Measurements from ENCODE around the gene HOXA5. TPM values are rescaled to one million over a fixed set of nuclear protein-coding genes. Genes with fewer than 3 reads are reported as not detected.

Gene HOXA5
- total RNA-seq, 1 donor from 2014 or later = 0.59 TPM

DNA sequence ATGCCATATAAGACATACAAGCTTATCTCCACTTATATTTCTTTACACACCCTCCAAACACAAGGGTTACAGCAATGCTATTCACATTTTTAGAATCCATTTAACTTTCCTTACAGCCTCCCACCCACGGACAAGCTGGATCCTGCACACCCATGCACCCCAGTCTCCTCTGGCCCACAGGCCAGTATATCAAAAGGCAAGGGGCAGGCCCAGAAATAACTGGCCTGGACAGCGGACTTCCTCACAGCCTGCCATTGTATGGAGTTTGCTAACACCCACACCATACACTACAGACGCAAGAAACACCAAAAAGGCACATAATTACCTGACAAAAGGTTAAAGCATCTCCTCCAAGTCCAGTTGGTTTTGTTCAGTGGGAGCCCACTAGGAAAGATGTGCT is 24.9 kb downstream of the HOXA5 start:
- peaks cover 29% of the 10 kb centered on the region for H3K4me1 Mint-ChIP-seq (ENCODE audit: unreplicated experiment)
- DNase-seq (ENCODE audit: low spot score) = no peak
- no peaks in the 10 kb centered on the region for H3K9me3 Mint-ChIP-seq (ENCODE audit: unreplicated experiment)
- H3K27ac Mint-ChIP-seq (ENCODE audit: unreplicated experiment) = no peak overlapping the region
- peaks cover 41% of the 10 kb centered on the region for H3K27me3 Mint-ChIP-seq (ENCODE audit: unreplicated experiment)
- no peak overlapping the region for H3K4me3 Mint-ChIP-seq (ENCODE audit: unreplicated experiment)
- H3K36me3 Mint-ChIP-seq (ENCODE audit: low read depth, unreplicated experiment) = no peaks in the 10 kb centered on the region
- TF ChIP-seq CTCF (IDR thresholded peaks at IDR 0.05; ENCODE audit: unreplicated experiment) = no peak

GRCh38 chr7:27117887-27118491 is 25.5 kb downstream of the HOXA5 start:
- H3K4me3 Mint-ChIP-seq (ENCODE audit: unreplicated experiment) = peak overlapping the region; percentile 39
- no peaks in the 10 kb centered on the region for H3K36me3 Mint-ChIP-seq (ENCODE audit: low read depth, unreplicated experiment)
- H3K4me1 Mint-ChIP-seq (ENCODE audit: unreplicated experiment) = peaks cover 27% of the 10 kb centered on the region
- DNase-seq (ENCODE audit: low spot score) = no peak
- no peak overlapping the region for H3K27ac Mint-ChIP-seq (ENCODE audit: unreplicated experiment)
- H3K27me3 Mint-ChIP-seq (ENCODE audit: unreplicated experiment) = peaks cover 44% of the 10 kb centered on the region
- H3K9me3 Mint-ChIP-seq (ENCODE audit: unreplicated experiment) = no peaks in the 10 kb centered on the region
- no peak for TF ChIP-seq CTCF (IDR thresholded peaks at IDR 0.05; ENCODE audit: unreplicated experiment)

DNA sequence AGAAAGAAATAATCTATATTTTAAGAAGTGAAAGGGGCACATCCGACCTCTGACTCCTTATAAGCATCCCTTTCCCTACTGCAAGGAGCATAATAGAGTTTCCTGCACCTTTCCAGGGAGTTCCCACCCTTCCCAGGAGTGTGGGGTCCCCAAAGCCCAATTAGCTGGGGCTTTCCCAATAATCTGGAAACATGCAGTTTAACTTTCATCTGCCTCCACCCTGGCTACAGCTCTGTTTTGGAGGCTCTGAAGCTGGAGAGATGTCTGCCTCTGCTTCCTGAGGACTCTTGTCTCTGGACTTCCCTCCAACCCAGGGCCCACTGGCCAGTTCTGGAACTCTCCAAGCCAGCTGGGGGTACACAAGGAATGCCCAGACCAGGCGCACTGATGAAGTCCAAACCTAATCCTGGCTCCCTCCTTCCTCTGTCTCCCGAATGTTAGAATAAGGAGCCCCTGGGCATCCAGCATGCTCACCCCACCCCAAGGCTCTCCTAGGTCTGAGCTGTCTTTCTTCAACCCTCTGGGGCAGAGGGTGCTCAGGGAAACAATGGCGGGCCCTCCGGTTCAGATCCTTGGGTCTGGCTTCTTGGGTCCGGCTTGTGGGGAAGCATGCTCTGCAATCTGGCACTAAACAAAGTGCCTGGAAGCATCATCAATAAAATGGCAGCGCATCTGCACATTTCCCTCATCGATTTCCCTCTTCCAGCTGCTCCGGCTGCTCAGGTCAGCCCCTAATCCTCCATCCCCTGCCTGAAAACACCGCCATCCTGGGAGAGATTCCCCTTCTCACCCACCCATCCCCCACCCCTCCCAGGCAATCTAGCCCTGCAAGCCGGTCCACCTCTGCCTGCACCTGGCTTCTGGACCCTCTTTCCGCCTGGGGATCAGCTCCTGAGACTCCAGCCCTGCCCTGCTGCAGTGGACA is 26.3 kb downstream of the HOXA5 start:
- Mint-ChIP-seq H3K27me3 (ENCODE audit: unreplicated experiment) (peaks cover 44% of the 10 kb centered on the region), H3K36me3 (ENCODE audit: low read depth, unreplicated experiment) (no peaks in the 10 kb centered on the region), H3K27ac (ENCODE audit: unreplicated experiment) (no peak overlapping the region), H3K4me3 (ENCODE audit: unreplicated experiment) (no peak overlapping the region), H3K4me1 (ENCODE audit: unreplicated experiment) (peaks cover 23% of the 10 kb centered on the region), H3K9me3 (ENCODE audit: unreplicated experiment) (no peaks in the 10 kb centered on the region)
- no peak for DNase-seq (ENCODE audit: low spot score)
- no peak for TF ChIP-seq CTCF (IDR thresholded peaks at IDR 0.05; ENCODE audit: unreplicated experiment)

GRCh38 chr7:27116031-27116961 is 27.2 kb downstream of the HOXA5 start:
- H3K27me3 Mint-ChIP-seq (ENCODE audit: unreplicated experiment) = peaks cover 48% of the 10 kb centered on the region
- H3K4me1 Mint-ChIP-seq (ENCODE audit: unreplicated experiment) = peaks cover 17% of the 10 kb centered on the region
- H3K4me3 Mint-ChIP-seq (ENCODE audit: unreplicated experiment) = no peak overlapping the region
- no peak for TF ChIP-seq CTCF (IDR thresholded peaks at IDR 0.05; ENCODE audit: unreplicated experiment)
- H3K36me3 Mint-ChIP-seq (ENCODE audit: low read depth, unreplicated experiment) = no peaks in the 10 kb centered on the region
- DNase-seq (ENCODE audit: low spot score) = no peak
- H3K9me3 Mint-ChIP-seq (ENCODE audit: unreplicated experiment) = no peaks in the 10 kb centered on the region
- no peak overlapping the region for H3K27ac Mint-ChIP-seq (ENCODE audit: unreplicated experiment)

All from endothelial cell (in vitro differentiated cells).